GM10847 (cell line): ENCODE results near the gene ZP1.

Experiments used
- POLR2A ChIP-seq: IDR thresholded peaks from 2 replicates; pipeline ENCODE4 v1.6.1; 2011; ENCODE audit not compliant: insufficient read length; ENCODE audit errors: extremely low read depth

The ZP1 gene

GRCh38 chr11:60868682-60869450, 1.5 kb downstream of the ZP1 start:
- no peak for TF ChIP-seq POLR2A

GRCh38 chr11:60869451-60869825, 2.1 kb downstream of the ZP1 start:
- no peak for TF ChIP-seq POLR2A

- no peak for TF ChIP-seq POLR2A
Observed at GRCh38 chr11:60870276-60870675, 2.9 kb downstream of the ZP1 start.

- TF ChIP-seq POLR2A = no peak
Observed at GRCh38 chr11:60870733-60871377, 3.5 kb downstream of the ZP1 start.

GRCh38 chr11:60871378-60872061, 4.2 kb downstream of the ZP1 start:
- no peak for TF ChIP-seq POLR2A

GRCh38 chr11:60872124-60872960, 5.0 kb downstream of the ZP1 start:
- TF ChIP-seq POLR2A = no peak

GRCh38 chr11:60872961-60873524, 5.7 kb downstream of the ZP1 start:
- TF ChIP-seq POLR2A = no peak

- no peak for TF ChIP-seq POLR2A
Observed at GRCh38 chr11:60873533-60873932, 6.2 kb downstream of the ZP1 start.

- no peak for TF ChIP-seq POLR2A
Observed at GRCh38 chr11:60874421-60875365, 7.4 kb downstream of the ZP1 start.

- TF ChIP-seq POLR2A = no peak
Observed at GRCh38 chr11:60875366-60876167, 8.2 kb downstream of the ZP1 start.

GRCh38 chr11:60876168-60876485, 8.8 kb downstream of the ZP1 start:
- no peak for TF ChIP-seq POLR2A

- TF ChIP-seq POLR2A = no peak
Observed at GRCh38 chr11:60878245-60879101, 11.1 kb downstream of the ZP1 start.

- no peak for TF ChIP-seq POLR2A
Observed at GRCh38 chr11:60879104-60879503, 11.8 kb downstream of the ZP1 start.
